ENCODE measurements around the gene PTH1R. TPM values are rescaled to one million over a fixed set of nuclear protein-coding genes. Genes with fewer than 3 reads are reported as not detected.

Gene PTH1R
- total RNA-seq, 2 donors from 2014 or later: 0.69 to 4.8 TPM

- Histone ChIP-seq H3K27me3 (ENCODE audit: control insufficient read depth, insufficient read depth, low read length, poor library complexity, severe bottlenecking) (peaks cover 26% of the 10 kb centered on the region), H3K9me3 (ENCODE audit: control insufficient read depth, low read length) (no peaks in the 10 kb centered on the region), H3K27ac (ENCODE audit: low read depth, low read length) (no peak overlapping the region), H3K4me3 (ENCODE audit: low read length) (no peak overlapping the region), H3K4me1 (ENCODE audit: control insufficient read depth, insufficient read depth, low read length) (peaks cover 5% of the 10 kb centered on the region), H3K36me3 (ENCODE audit: control insufficient read depth, insufficient read depth, low read length) (no peaks in the 10 kb centered on the region), H3K9ac (ENCODE audit: extremely low read depth, low read length, poor library complexity, severe bottlenecking) (no peak overlapping the region)
- 90 to 100% methylated on average over 1 to 4 of the region's 4 CpGs for WGBS, 2 experiments (ENCODE audit: insufficient coverage in 1 of 2, insufficient read length in 1 of 2)
- TF ChIP-seq CTCF (conservative IDR thresholded peaks at IDR 0.05): no peak
- Mint-ChIP-seq H3K36me3 (ENCODE audit: low read depth) (no peaks in the 10 kb centered on the region), H3K27ac (no peak overlapping the region), H3K4me1 (no peaks in the 10 kb centered on the region), H3K27me3 (ENCODE audit: insufficient read depth) (peaks cover 53% of the 10 kb centered on the region), H3K4me3 (no peak overlapping the region), H3K9me3 (no peaks in the 10 kb centered on the region)
- no peak for DNase-seq
Observed at GRCh38 chr3:46895761-46896160, 18.2 kb downstream of the PTH1R start.

GRCh38 chr3:46896386-46896785, 18.9 kb downstream of the PTH1R start:
- peaks cover 19% of the 10 kb centered on the region for H3K27me3 ChIP-seq (ENCODE audit: control insufficient read depth, insufficient read depth, low read length, poor library complexity, severe bottlenecking)
- H3K27ac Mint-ChIP-seq: no peak overlapping the region
- WGBS, 2 experiments (ENCODE audit: insufficient coverage in 1 of 2, insufficient read length in 1 of 2): 92 to 100% methylated on average over 2 to 5 of the region's 5 CpGs
- H3K36me3 ChIP-seq (ENCODE audit: control insufficient read depth, insufficient read depth, low read length): no peaks in the 10 kb centered on the region
- peaks cover 47% of the 10 kb centered on the region for H3K27me3 Mint-ChIP-seq (ENCODE audit: insufficient read depth)
- H3K27ac ChIP-seq (ENCODE audit: low read depth, low read length): no peak overlapping the region
- no peak overlapping the region for H3K9ac ChIP-seq (ENCODE audit: extremely low read depth, low read length, poor library complexity, severe bottlenecking)
- H3K9me3 Mint-ChIP-seq: no peaks in the 10 kb centered on the region
- peaks cover 5% of the 10 kb centered on the region for H3K4me1 ChIP-seq (ENCODE audit: control insufficient read depth, insufficient read depth, low read length)
- no peaks in the 10 kb centered on the region for H3K9me3 ChIP-seq (ENCODE audit: control insufficient read depth, low read length)
- H3K4me3 ChIP-seq (ENCODE audit: low read length): no peak overlapping the region
- no peak overlapping the region for H3K4me3 Mint-ChIP-seq
- DNase-seq: no peak
- TF ChIP-seq CTCF (conservative IDR thresholded peaks at IDR 0.05): no peak
- no peaks in the 10 kb centered on the region for H3K36me3 Mint-ChIP-seq (ENCODE audit: low read depth)
- no peaks in the 10 kb centered on the region for H3K4me1 Mint-ChIP-seq

- Histone ChIP-seq H3K27ac (ENCODE audit: low read depth, low read length) (no peak overlapping the region), H3K36me3 (ENCODE audit: control insufficient read depth, insufficient read depth, low read length) (no peaks in the 10 kb centered on the region), H3K4me3 (ENCODE audit: low read length) (no peak overlapping the region), H3K9ac (ENCODE audit: extremely low read depth, low read length, poor library complexity, severe bottlenecking) (no peak overlapping the region), H3K9me3 (ENCODE audit: control insufficient read depth, low read length) (no peaks in the 10 kb centered on the region), H3K4me1 (ENCODE audit: control insufficient read depth, insufficient read depth, low read length) (peaks cover 1% of the 10 kb centered on the region), H3K27me3 (ENCODE audit: control insufficient read depth, insufficient read depth, low read length, poor library complexity, severe bottlenecking) (peaks cover 13% of the 10 kb centered on the region)
- Mint-ChIP-seq H3K27ac (peak overlapping the region; percentile 39), H3K4me1 (no peaks in the 10 kb centered on the region), H3K4me3 (no peak overlapping the region), H3K36me3 (ENCODE audit: low read depth) (no peaks in the 10 kb centered on the region), H3K27me3 (ENCODE audit: insufficient read depth) (peaks cover 40% of the 10 kb centered on the region), H3K9me3 (no peaks in the 10 kb centered on the region)
- no peak for DNase-seq
- WGBS, 2 experiments (ENCODE audit: insufficient coverage in 1 of 2, insufficient read length in 1 of 2): 94 to 100% methylated on average over 1 to 2 of the region's 2 CpGs
- TF ChIP-seq CTCF (conservative IDR thresholded peaks at IDR 0.05): no peak
Observed at GRCh38 chr3:46897031-46897430, 19.5 kb downstream of the PTH1R start.
